H9 (cell line): ENCODE data around the gene FILIP1. TPM values are rescaled to one million over a fixed set of nuclear protein-coding genes. Genes with fewer than 3 reads are reported as not detected.

Experiments
- DNase-seq: peaks from one replicate; pipeline ENCODE4 v3.0.0-alpha.2; 2017
- H2AFZ ChIP-seq: one replicate; pipeline ENCODE4 v1.6.1; 2013; ENCODE audit warnings: mild to moderate bottlenecking, low read length, control low read depth, moderate library complexity
- H2AK5ac ChIP-seq: 2 replicates; pipeline ENCODE4 v1.6.1; 2013; ENCODE audit warnings: low read length, control low read depth, mixed read lengths; ENCODE audit not compliant: insufficient read length
- H2BK120ac ChIP-seq: one replicate; pipeline ENCODE4 v1.6.1; 2013; ENCODE audit warnings: low read depth, mild to moderate bottlenecking, low read length, control low read depth, inconsistent platforms; ENCODE audit not compliant: poor library complexity, severe bottlenecking
- H2BK12ac ChIP-seq: 2 replicates; pipeline ENCODE4 v1.6.1; 2013; ENCODE audit warnings: low read length, control low read depth, mixed read lengths, low read depth; ENCODE audit not compliant: insufficient read length
- H2BK15ac ChIP-seq: 2 replicates; pipeline ENCODE4 v1.6.1; 2013; ENCODE audit warnings: low read depth, low read length, control low read depth
- H2BK20ac ChIP-seq: one replicate; pipeline ENCODE4 v1.6.1; 2013; ENCODE audit warnings: low read depth, mild to moderate bottlenecking, low read length, control low read depth, inconsistent platforms; ENCODE audit not compliant: poor library complexity, severe bottlenecking
- H2BK5ac ChIP-seq: 2 replicates; pipeline ENCODE4 v1.6.1; 2013; ENCODE audit warnings: low read length, control low read depth, mixed read lengths; ENCODE audit not compliant: insufficient read length
- H3K14ac ChIP-seq: 2 replicates; pipeline ENCODE4 v1.6.1; 2013; ENCODE audit warnings: low read length, control low read depth; ENCODE audit not compliant: insufficient read depth
- H3K18ac ChIP-seq: 2 replicates; pipeline ENCODE4 v1.6.1; 2013; ENCODE audit warnings: low read depth, mild to moderate bottlenecking, mixed read lengths, low read length, control low read depth; ENCODE audit not compliant: insufficient read length
- H3K23ac ChIP-seq: 2 replicates; pipeline ENCODE4 v1.6.1; 2013; ENCODE audit warnings: low read length, control low read depth, mixed read lengths, low read depth; ENCODE audit not compliant: insufficient read length
- H3K23me2 ChIP-seq: 2 replicates; pipeline ENCODE4 v1.6.1; 2013; ENCODE audit warnings: low read depth, mild to moderate bottlenecking, mixed read lengths, low read length, control low read depth; ENCODE audit not compliant: insufficient read length, poor library complexity, severe bottlenecking
- H3K27ac ChIP-seq: 2 replicates; pipeline ENCODE4 v1.5.1; 2013; ENCODE audit warnings: low read length, control low read depth, mixed read lengths, low read depth; ENCODE audit not compliant: insufficient read length
- H3K27me3 ChIP-seq: 2 replicates; pipeline ENCODE4 v1.6.1; 2013; ENCODE audit warnings: low read length, control low read depth, inconsistent platforms; ENCODE audit not compliant: insufficient read depth
- H3K4ac ChIP-seq: 2 replicates; pipeline ENCODE4 v1.6.1; 2013; ENCODE audit warnings: low read depth, mild to moderate bottlenecking, control low read depth, inconsistent platforms, low read length, moderate library complexity
- H3K4me1 ChIP-seq: 2 replicates; pipeline ENCODE4 v1.6.1; 2013; ENCODE audit warnings: low read length, control low read depth, inconsistent platforms; ENCODE audit not compliant: insufficient read depth
- H3K4me2 ChIP-seq: 2 replicates; pipeline ENCODE4 v1.6.1; 2013; ENCODE audit warnings: low read length, control low read depth, mixed read lengths; ENCODE audit not compliant: insufficient read length, insufficient read depth
- H3K56ac ChIP-seq: 2 replicates; pipeline ENCODE4 v1.6.1; 2013; ENCODE audit warnings: low read depth, mild to moderate bottlenecking, mixed read lengths, low read length, control low read depth; ENCODE audit not compliant: insufficient read length
- H3K79me1 ChIP-seq: 2 replicates; pipeline ENCODE4 v1.6.1; 2013; ENCODE audit warnings: low read depth, mild to moderate bottlenecking, moderate library complexity, low read length, control low read depth, inconsistent platforms; ENCODE audit not compliant: insufficient read depth, poor library complexity, severe bottlenecking
- H3K79me2 ChIP-seq: 2 replicates; pipeline ENCODE4 v1.6.1; 2013; ENCODE audit warnings: low read length, control low read depth, inconsistent platforms; ENCODE audit not compliant: insufficient read depth
- H3K9ac ChIP-seq: 2 replicates; pipeline ENCODE4 v1.6.1; 2013; ENCODE audit warnings: low read length, control low read depth, mixed read lengths; ENCODE audit not compliant: insufficient read length; ENCODE audit errors: extremely low read depth
- H3K9me3 ChIP-seq: one replicate; pipeline ENCODE4 v1.6.1; 2013; ENCODE audit warnings: low read depth, low read length, inconsistent platforms; ENCODE audit not compliant: control insufficient read depth
- H3T11ph ChIP-seq: one replicate; pipeline ENCODE4 v1.6.1; 2013; ENCODE audit warnings: mild to moderate bottlenecking, low read length, control low read depth, inconsistent platforms
- H4K20me1 ChIP-seq: one replicate; pipeline ENCODE4 v1.6.1; 2013; ENCODE audit not compliant: control insufficient read depth, insufficient read length, insufficient read depth
- H4K5ac ChIP-seq: 2 replicates; pipeline ENCODE4 v1.6.1; 2013; ENCODE audit warnings: low read depth, mild to moderate bottlenecking, mixed read lengths, low read length, control low read depth; ENCODE audit not compliant: insufficient read length
- H4K8ac ChIP-seq: replicated peaks from 2 replicates; pipeline ENCODE4 v1.6.1; 2013; ENCODE audit warnings: low read length, control low read depth, mixed read lengths, low read depth; ENCODE audit not compliant: insufficient read length
- H4K91ac ChIP-seq: 2 replicates; pipeline ENCODE4 v1.6.1; 2013; ENCODE audit warnings: low read depth, mild to moderate bottlenecking, moderate library complexity, mixed read lengths, low read length, control low read depth; ENCODE audit not compliant: insufficient read length
- H3K27ac Mint-ChIP-seq, 3 experiments: 2 replicates in 2 of 3; 3 replicates in 1 of 3; pipeline ENCODE4 v1.8.0; 2020 to 2021; ENCODE audit warnings: mixed read lengths in 3 of 3, mild to moderate bottlenecking in 1 of 3, moderate library complexity in 1 of 3
- H3K27me3 Mint-ChIP-seq: 2 replicates; pipeline ENCODE4 v1.8.0; 2021; ENCODE audit warnings: low read depth, mild to moderate bottlenecking, moderate library complexity, mixed read lengths
- H3K36me3 Mint-ChIP-seq, 3 experiments: 2 replicates in 2 of 3; 3 replicates in 1 of 3; pipeline ENCODE4 v1.8.0; 2020 to 2021; ENCODE audit warnings: low read depth in 3 of 3, mixed read lengths in 3 of 3; ENCODE audit not compliant: insufficient read depth in 1 of 3
- H3K4me1 Mint-ChIP-seq, 2 experiments: 2 replicates each; pipeline ENCODE4 v1.8.0; 2020; ENCODE audit warnings: mixed read lengths in 2 of 2
- H3K4me3 Mint-ChIP-seq, 2 experiments: 2 replicates in 1 of 2; 3 replicates in 1 of 2; pipeline ENCODE4 v1.8.0; 2020 to 2021; ENCODE audit warnings: mild to moderate bottlenecking in 2 of 2, mixed read lengths in 2 of 2, moderate library complexity in 1 of 2
- H3K9me3 Mint-ChIP-seq, 2 experiments: 2 replicates in 1 of 2; 3 replicates in 1 of 2; pipeline ENCODE4 v1.8.0; 2020; ENCODE audit warnings: mild to moderate bottlenecking in 2 of 2, mixed read lengths in 2 of 2, moderate library complexity in 1 of 2
- WGBS: extraction: QIAGEN DNeasy Blood & Tissue Kit; methylation state at CpG from one replicate; pipeline ENCODE4 v1.1.7; 2013; ENCODE audit warnings: missing lambda C conversion rate, low lambda C conversion rate, mixed read lengths; ENCODE audit not compliant: insufficient read length; ENCODE audit errors: extremely low coverage; 5-methylcytosine and 5-hydroxymethylcytosine counted together
- total RNA-seq: library from RNA; stranded (reverse); gene quantifications from 2 replicates; pipeline ENCODE4 v1.2.1, GENCODE V29; 2021
- TF ChIP-seq, protein P1 (sequence below): fragments of 200-600 bp; sonication (generic); conservative IDR thresholded peaks from 3 replicates; pipeline ENCODE4 v1.8.0; 2021; ENCODE audit warnings: antibody characterized with exemption, mild to moderate bottlenecking

The FILIP1 gene
- total RNA-seq, 1 experiment from 2014 or later = 10.5 TPM

DNA sequence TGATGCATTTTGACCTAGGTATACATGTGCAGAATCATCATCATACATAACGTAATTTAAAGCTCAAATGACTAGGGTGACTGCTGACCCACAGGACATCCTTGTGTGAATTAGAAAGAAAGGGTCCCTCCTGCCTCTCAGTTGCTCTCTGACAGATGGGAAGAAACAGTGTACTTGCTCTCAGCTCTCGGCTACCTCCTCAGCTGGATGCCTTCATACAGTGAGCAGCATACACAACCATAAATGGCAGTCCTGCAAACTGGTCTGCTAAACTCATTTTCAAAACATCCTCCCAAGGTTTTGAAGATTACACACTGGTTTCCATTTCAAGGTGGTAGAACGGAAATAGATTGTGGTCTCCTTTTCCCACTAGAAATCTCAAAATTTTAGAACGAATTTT, 26.3 kb downstream of the FILIP1 start:
- Histone ChIP-seq H3K4ac (no peak overlapping the region), H2BK20ac (no peak overlapping the region), H4K8ac (no peak overlapping the region), H3K18ac (no peak overlapping the region), H2BK12ac (no peak overlapping the region), H3K79me2 (no peaks in the 10 kb centered on the region), H3K56ac (no peak overlapping the region), H2BK120ac (no peak overlapping the region), H3K14ac (no peak overlapping the region), H2AFZ (no peak overlapping the region), H4K91ac (no peak overlapping the region), H3T11ph (no peak overlapping the region), H3K9ac (no peak overlapping the region), H2AK5ac (no peak overlapping the region), H3K27ac (no peak overlapping the region), H3K4me2 (no peak overlapping the region), H3K23me2 (no peaks in the 10 kb centered on the region), H4K20me1 (no peaks in the 10 kb centered on the region), H4K5ac (no peak overlapping the region), H2BK15ac (no peak overlapping the region), H3K27me3 (no peaks in the 10 kb centered on the region), H2BK5ac (no peak overlapping the region), H3K23ac (no peak overlapping the region), H3K4me1 (peaks cover 3% of the 10 kb centered on the region; the same call in 1 of the 2 replicates), H3K9me3 (no peaks in the 10 kb centered on the region), H3K79me1 (no peaks in the 10 kb centered on the region)
- H3K9me3 Mint-ChIP-seq = no peaks in the 10 kb centered on the region
- H3K4me1 Mint-ChIP-seq = peaks cover 13 to 14% of the 10 kb centered on the region in 2 experiments
- TF ChIP-seq, protein P1, sequence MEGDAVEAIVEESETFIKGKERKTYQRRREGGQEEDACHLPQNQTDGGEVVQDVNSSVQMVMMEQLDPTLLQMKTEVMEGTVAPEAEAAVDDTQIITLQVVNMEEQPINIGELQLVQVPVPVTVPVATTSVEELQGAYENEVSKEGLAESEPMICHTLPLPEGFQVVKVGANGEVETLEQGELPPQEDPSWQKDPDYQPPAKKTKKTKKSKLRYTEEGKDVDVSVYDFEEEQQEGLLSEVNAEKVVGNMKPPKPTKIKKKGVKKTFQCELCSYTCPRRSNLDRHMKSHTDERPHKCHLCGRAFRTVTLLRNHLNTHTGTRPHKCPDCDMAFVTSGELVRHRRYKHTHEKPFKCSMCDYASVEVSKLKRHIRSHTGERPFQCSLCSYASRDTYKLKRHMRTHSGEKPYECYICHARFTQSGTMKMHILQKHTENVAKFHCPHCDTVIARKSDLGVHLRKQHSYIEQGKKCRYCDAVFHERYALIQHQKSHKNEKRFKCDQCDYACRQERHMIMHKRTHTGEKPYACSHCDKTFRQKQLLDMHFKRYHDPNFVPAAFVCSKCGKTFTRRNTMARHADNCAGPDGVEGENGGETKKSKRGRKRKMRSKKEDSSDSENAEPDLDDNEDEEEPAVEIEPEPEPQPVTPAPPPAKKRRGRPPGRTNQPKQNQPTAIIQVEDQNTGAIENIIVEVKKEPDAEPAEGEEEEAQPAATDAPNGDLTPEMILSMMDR = no peak
- no CpG with 5 or more reads among the region's 4 CpGs for WGBS
- H3K36me3 Mint-ChIP-seq = no peaks in the 10 kb centered on the region; a peak in 1 of 7 replicates
- H3K27me3 Mint-ChIP-seq = no peaks in the 10 kb centered on the region
- H3K4me3 Mint-ChIP-seq = no peak overlapping the region
- H3K27ac Mint-ChIP-seq = no peak overlapping the region
- no peak for DNase-seq
